Mesendoderm (in vitro differentiated cells): ENCODE measurements around the gene RBM12.
A peak's percentile ranks its signal among the peaks of the same experiment; 100 is the strongest.

Experiments
- DNase-seq: peaks from one replicate; pipeline ENCODE4 v3.0.0; 2013
- H2AK5ac ChIP-seq: 2 replicates; pipeline ENCODE4 v1.6.1; 2013; ENCODE audit warnings: low read length, inconsistent platforms
- H2BK120ac ChIP-seq: 2 replicates; pipeline ENCODE4 v1.6.1; 2013; ENCODE audit warnings: low read depth, mild to moderate bottlenecking, low read length, moderate library complexity, mixed read lengths
- H2BK15ac ChIP-seq: replicated peaks from 2 replicates; pipeline ENCODE4 v1.6.1; 2013; ENCODE audit warnings: low read depth, mild to moderate bottlenecking, moderate library complexity
- H2BK5ac ChIP-seq: 2 replicates; pipeline ENCODE4 v1.6.1; 2013; ENCODE audit warnings: low read length, inconsistent platforms
- H3K18ac ChIP-seq: 2 replicates; pipeline ENCODE4 v1.6.1; 2013; ENCODE audit warnings: mild to moderate bottlenecking, low read length, mixed read lengths
- H3K23ac ChIP-seq: one replicate; pipeline ENCODE4 v1.6.1; 2013; ENCODE audit warnings: low read length
- H3K27ac ChIP-seq: 2 replicates; pipeline ENCODE4 v1.5.1; 2013; ENCODE audit warnings: low read depth, mild to moderate bottlenecking, inconsistent platforms, low read length, moderate library complexity
- H3K27me3 ChIP-seq: 2 replicates; pipeline ENCODE4 v1.6.1; 2013; ENCODE audit warnings: low read length, control low read depth, mild to moderate bottlenecking, inconsistent platforms; ENCODE audit not compliant: insufficient read depth, poor library complexity
- H3K36me3 ChIP-seq: 2 replicates; pipeline ENCODE4 v1.6.1; 2013; ENCODE audit warnings: low read length, inconsistent platforms; ENCODE audit not compliant: control insufficient read depth, insufficient read depth
- H3K4ac ChIP-seq: one replicate; pipeline ENCODE4 v1.6.1; 2013; ENCODE audit warnings: low read depth, mild to moderate bottlenecking, low read length, moderate library complexity
- H3K4me1 ChIP-seq: 2 replicates; pipeline ENCODE4 v1.6.1; 2013; ENCODE audit warnings: low read depth, low read length, inconsistent platforms; ENCODE audit not compliant: control insufficient read depth
- H3K4me2 ChIP-seq: 2 replicates; pipeline ENCODE4 v1.6.1; 2013; ENCODE audit warnings: low read length
- H3K4me3 ChIP-seq: 2 replicates; pipeline ENCODE4 v1.5.1; 2013; ENCODE audit warnings: mild to moderate bottlenecking, low read length
- H3K56ac ChIP-seq: one replicate; pipeline ENCODE4 v1.6.1; 2013; ENCODE audit warnings: low read length
- H3K79me1 ChIP-seq: 2 replicates; pipeline ENCODE4 v1.6.1; 2013; ENCODE audit warnings: low read length, inconsistent platforms
- H3K79me2 ChIP-seq: 2 replicates; pipeline ENCODE4 v1.6.1; 2013; ENCODE audit warnings: mild to moderate bottlenecking, low read length; ENCODE audit not compliant: control insufficient read depth, insufficient read depth
- H3K9ac ChIP-seq: 2 replicates; pipeline ENCODE4 v1.6.1; 2013; ENCODE audit warnings: low read length, inconsistent platforms
- H4K5ac ChIP-seq: one replicate; pipeline ENCODE4 v1.6.1; 2013; ENCODE audit warnings: low read length
- H4K8ac ChIP-seq: one replicate; pipeline ENCODE4 v1.6.1; 2013; ENCODE audit warnings: low read depth, mild to moderate bottlenecking, control low read depth, low read length, moderate library complexity
- WGBS: extraction: QIAGEN DNeasy Blood & Tissue Kit; methylation state at CpG from one replicate; pipeline ENCODE4 v1.1.7; 2013; ENCODE audit warnings: low lambda C conversion rate, missing lambda C conversion rate; ENCODE audit not compliant: insufficient coverage; ENCODE audit errors: extremely low coverage; 5-methylcytosine and 5-hydroxymethylcytosine counted together

The RBM12 gene

GRCh38 chr20:35699957-35700624 lies 35.4 kb upstream of the RBM12 start:
- H3K79me1 ChIP-seq: peaks cover 2% of the 10 kb centered on the region
- H2BK15ac ChIP-seq: no peak overlapping the region
- H3K27me3 ChIP-seq: no peaks in the 10 kb centered on the region
- no CpG with 5 or more reads among the region's 6 CpGs for WGBS
- H3K4me2 ChIP-seq: peak overlapping the region; percentile 95
- H4K8ac ChIP-seq: no peak overlapping the region
- no peak overlapping the region for H3K23ac ChIP-seq
- DNase-seq: no peak
- H3K27ac ChIP-seq: peak overlapping the region; percentile 83
- peaks cover 3% of the 10 kb centered on the region for H3K36me3 ChIP-seq
- H3K18ac ChIP-seq: no peak overlapping the region
- no peak overlapping the region for H3K4ac ChIP-seq
- no peak overlapping the region for H2AK5ac ChIP-seq
- no peak overlapping the region for H2BK120ac ChIP-seq
- no peaks in the 10 kb centered on the region for H3K4me1 ChIP-seq
- H3K79me2 ChIP-seq: peaks cover 1% of the 10 kb centered on the region
- H3K56ac ChIP-seq: peak overlapping the region; percentile 100
- H4K5ac ChIP-seq: no peak overlapping the region
- H3K4me3 ChIP-seq: peak overlapping the region; percentile 98
- H2BK5ac ChIP-seq: no peak overlapping the region
- peak overlapping the region; percentile 98 for H3K9ac ChIP-seq

GRCh38 chr20:35699127-35699956 lies 34.6 kb upstream of the RBM12 start, which contains the start of the genes NFS1 and ROMO1:
NFS1 (minus strand) TSS chr20:35699352; CDS start chr20:35699288, 64 bp downstream.
ROMO1 (plus strand) TSS chr20:35699405; CDS start chr20:35699633, 228 bp downstream.
- no CpG with 5 or more reads among the region's 81 CpGs for WGBS
- H3K4me1 ChIP-seq: no peaks in the 10 kb centered on the region
- peak within 1 kb of the TSS; percentile 87 for H3K4ac ChIP-seq
- peaks cover 2% of the 10 kb centered on the region for H3K79me1 ChIP-seq
- peak within 1 kb of the TSS; percentile 15 for H3K18ac ChIP-seq
- H4K8ac ChIP-seq: no peak within 1 kb of the TSS
- H2BK5ac ChIP-seq: peak within 1 kb of the TSS; percentile 77
- peak within 1 kb of the TSS; percentile 98 for H3K4me3 ChIP-seq
- H3K23ac ChIP-seq: no peak within 1 kb of the TSS
- DNase-seq: peak; percentile 95
- H3K4me2 ChIP-seq: peak within 1 kb of the TSS; percentile 95
- no peak within 1 kb of the TSS for H2BK15ac ChIP-seq
- no peaks in the 10 kb centered on the region for H3K27me3 ChIP-seq
- no peak within 1 kb of the TSS for H2AK5ac ChIP-seq
- H3K9ac ChIP-seq: peak within 1 kb of the TSS; percentile 98
- H3K36me3 ChIP-seq: peaks cover under 1% of the 10 kb centered on the region
- peak within 1 kb of the TSS; percentile 83 for H3K27ac ChIP-seq
- peak within 1 kb of the TSS; percentile 100 for H3K56ac ChIP-seq
- no peak within 1 kb of the TSS for H2BK120ac ChIP-seq
- H4K5ac ChIP-seq: no peak within 1 kb of the TSS
- H3K79me2 ChIP-seq: peaks cover 1% of the 10 kb centered on the region

GRCh38 chr20:35698298-35699126 lies 33.8 kb upstream of the RBM12 start:
- peak overlapping the region; percentile 98 for H3K9ac ChIP-seq
- peaks cover 2% of the 10 kb centered on the region for H3K79me1 ChIP-seq
- H4K8ac ChIP-seq: no peak overlapping the region
- no peak overlapping the region for H3K18ac ChIP-seq
- no peak overlapping the region for H4K5ac ChIP-seq
- WGBS: no CpG with 5 or more reads among the region's 37 CpGs
- peaks cover 1% of the 10 kb centered on the region for H3K79me2 ChIP-seq
- no peak overlapping the region for H3K23ac ChIP-seq
- no peaks in the 10 kb centered on the region for H3K4me1 ChIP-seq
- H3K27me3 ChIP-seq: no peaks in the 10 kb centered on the region
- DNase-seq: peak; percentile 34
- H3K4ac ChIP-seq: peak overlapping the region; percentile 47
- no peak overlapping the region for H2BK15ac ChIP-seq
- H3K56ac ChIP-seq: peak overlapping the region; percentile 83
- no peak overlapping the region for H2BK120ac ChIP-seq
- H3K4me2 ChIP-seq: peak overlapping the region; percentile 79
- H2AK5ac ChIP-seq: no peak overlapping the region
- H3K36me3 ChIP-seq: no peaks in the 10 kb centered on the region
- no peak overlapping the region for H2BK5ac ChIP-seq
- peak overlapping the region; percentile 56 for H3K4me3 ChIP-seq
- peak overlapping the region; percentile 83 for H3K27ac ChIP-seq

- H3K79me1 ChIP-seq: peaks cover 2% of the 10 kb centered on the region
- H3K9ac ChIP-seq: peak overlapping the region; percentile 15
- no peak overlapping the region for H3K23ac ChIP-seq
- no peak overlapping the region for H3K4me2 ChIP-seq
- H3K56ac ChIP-seq: no peak overlapping the region
- H3K4ac ChIP-seq: no peak overlapping the region
- DNase-seq: no peak
- H4K8ac ChIP-seq: no peak overlapping the region
- H2BK15ac ChIP-seq: no peak overlapping the region
- H3K79me2 ChIP-seq: peaks cover 1% of the 10 kb centered on the region
- H3K4me1 ChIP-seq: no peaks in the 10 kb centered on the region
- no peak overlapping the region for H2AK5ac ChIP-seq
- H2BK5ac ChIP-seq: no peak overlapping the region
- no peak overlapping the region for H3K4me3 ChIP-seq
- no peaks in the 10 kb centered on the region for H3K36me3 ChIP-seq
- H3K18ac ChIP-seq: no peak overlapping the region
- H3K27me3 ChIP-seq: no peaks in the 10 kb centered on the region
- no peak overlapping the region for H3K27ac ChIP-seq
- no peak overlapping the region for H2BK120ac ChIP-seq
- H4K5ac ChIP-seq: no peak overlapping the region
- WGBS: 100% methylated on average over 1 of the region's 9 CpGs
These were observed 33.1 kb upstream of the RBM12 start for GRCh38 chr20:35697696-35698297.

- no peak overlapping the region for H2AK5ac ChIP-seq
- no peak overlapping the region for H2BK120ac ChIP-seq
- H3K4me1 ChIP-seq: no peaks in the 10 kb centered on the region
- H3K4me3 ChIP-seq: no peak overlapping the region
- no peak overlapping the region for H2BK5ac ChIP-seq
- no peak overlapping the region for H4K5ac ChIP-seq
- H3K9ac ChIP-seq: no peak overlapping the region
- no peak overlapping the region for H3K4ac ChIP-seq
- peaks cover 1% of the 10 kb centered on the region for H3K79me2 ChIP-seq
- no peak overlapping the region for H2BK15ac ChIP-seq
- H3K23ac ChIP-seq: no peak overlapping the region
- H3K27ac ChIP-seq: no peak overlapping the region
- DNase-seq: no peak
- H3K27me3 ChIP-seq: no peaks in the 10 kb centered on the region
- no peak overlapping the region for H3K18ac ChIP-seq
- no peak overlapping the region for H4K8ac ChIP-seq
- WGBS: no CpG with 5 or more reads among the region's 4 CpGs
- H3K79me1 ChIP-seq: peaks cover 2% of the 10 kb centered on the region
- H3K4me2 ChIP-seq: no peak overlapping the region
- H3K36me3 ChIP-seq: no peaks in the 10 kb centered on the region
- H3K56ac ChIP-seq: no peak overlapping the region
These were observed 31.3 kb upstream of the RBM12 start for GRCh38 chr20:35695978-35696377.
